Measurements from ENCODE around the gene FUT2. TPM values are rescaled to one million over a fixed set of nuclear protein-coding genes. Genes with fewer than 3 reads are reported as not detected.

The FUT2 gene
- polyA plus RNA-seq, 3 donors, result not detected

- peaks cover 4% of the 10 kb centered on the region for H3K4me1 Mint-ChIP-seq
- Histone ChIP-seq H2AFZ (ENCODE audit: insufficient read depth, low read depth, low read length, poor library complexity, severe bottlenecking) (no peak overlapping the region), H3K79me2 (ENCODE audit: insufficient read depth, low read length) (no peaks in the 10 kb centered on the region), H3K4me3 (replicated peaks in 1 of 3; ENCODE audit: low read depth in 2 of 3, low read length in 3 of 3) (no peak overlapping the region), H3K27me3 (ENCODE audit: control insufficient read depth in 2 of 2, insufficient read depth in 2 of 2, low read length in 2 of 2) (peaks cover 0 to 2% of the 10 kb centered on the region in 2 donors), H3K4me1 (ENCODE audit: control insufficient read depth in 1 of 2, insufficient read depth in 2 of 2, low read length in 2 of 2) (no peaks in the 10 kb centered on the region), H3K4me2 (replicated peaks; ENCODE audit: extremely low read depth, low read length, poor library complexity, severe bottlenecking) (no peak overlapping the region), H3K36me3 (replicated peaks in 1 of 2; ENCODE audit: control insufficient read depth in 1 of 2, insufficient read depth in 2 of 2, low read length in 2 of 2) (no peaks in the 10 kb centered on the region), H3K27ac (ENCODE audit: low read depth in 1 of 2, low read length in 2 of 2) (no peak overlapping the region), H3K9me3 (replicated peaks in 1 of 2; ENCODE audit: control insufficient read depth in 1 of 2, insufficient read depth in 1 of 2, low read length in 2 of 2) (no peaks in the 10 kb centered on the region), H3K9ac (ENCODE audit: insufficient read depth, low read length, poor library complexity, severe bottlenecking) (no peak overlapping the region), H4K20me1 (ENCODE audit: insufficient read depth, low read length) (no peaks in the 10 kb centered on the region)
- no peak overlapping the region for H3K27ac Mint-ChIP-seq
- no peak for DNase-seq
- peaks cover 0 to 4% of the 10 kb centered on the region in 2 donors for H3K36me3 Mint-ChIP-seq
- H3K9me3 Mint-ChIP-seq, result peaks cover 0 to 5% (median 2%) of the 10 kb centered on the region in 7 donors
- H3K27me3 Mint-ChIP-seq (ENCODE audit: low read depth in 3 of 3), result peaks cover 6 to 9% (median 8%) of the 10 kb centered on the region in 3 donors
- TF ChIP-seq CTCF (IDR thresholded peaks at IDR 0.05), result no peak
- WGBS (ENCODE audit: insufficient coverage), result over 99% methylated on average over 13 of the region's 13 CpGs
- H3K4me3 Mint-ChIP-seq, result no peak overlapping the region
- intact Hi-C loops (cut with micrococcal nuclease), result no loop called here
These were observed 6.9 kb downstream of the FUT2 start for GRCh38 chr19:48702701-48703100.

- Mint-ChIP-seq H3K4me1 (no peaks in the 10 kb centered on the region), H3K9me3 (peaks cover 0 to 5% (median 2%) of the 10 kb centered on the region in 7 donors), H3K27me3 (ENCODE audit: low read depth in 3 of 3) (peaks cover 3 to 6% (median 3%) of the 10 kb centered on the region in 3 donors), H3K36me3 (peaks cover 0 to 4% of the 10 kb centered on the region in 2 donors), H3K4me3 (no peak overlapping the region), H3K27ac (no peak overlapping the region)
- intact Hi-C loops (cut with micrococcal nuclease), result no loop called here
- no peaks in the 10 kb centered on the region for H3K27me3 ChIP-seq (ENCODE audit: control insufficient read depth in 2 of 2, insufficient read depth in 2 of 2, low read length in 2 of 2)
- H3K4me2 ChIP-seq (replicated peaks; ENCODE audit: extremely low read depth, low read length, poor library complexity, severe bottlenecking), result no peak overlapping the region
- no peaks in the 10 kb centered on the region for H3K36me3 ChIP-seq (replicated peaks in 1 of 2; ENCODE audit: control insufficient read depth in 1 of 2, insufficient read depth in 2 of 2, low read length in 2 of 2)
- 91% methylated on average over 17 of the region's 23 CpGs for WGBS (ENCODE audit: insufficient coverage)
- H3K4me3 ChIP-seq (replicated peaks in 1 of 3; ENCODE audit: low read depth in 2 of 3, low read length in 3 of 3), result no peak overlapping the region
- DNase-seq, result no peak
- H3K79me2 ChIP-seq (ENCODE audit: insufficient read depth, low read length), result no peaks in the 10 kb centered on the region
- H3K27ac ChIP-seq (ENCODE audit: low read depth in 1 of 2, low read length in 2 of 2), result no peak overlapping the region
- H3K9ac ChIP-seq (ENCODE audit: insufficient read depth, low read length, poor library complexity, severe bottlenecking), result no peak overlapping the region
- H4K20me1 ChIP-seq (ENCODE audit: insufficient read depth, low read length), result no peaks in the 10 kb centered on the region
- H2AFZ ChIP-seq (ENCODE audit: insufficient read depth, low read depth, low read length, poor library complexity, severe bottlenecking), result no peak overlapping the region
- H3K4me1 ChIP-seq (ENCODE audit: control insufficient read depth in 1 of 2, insufficient read depth in 2 of 2, low read length in 2 of 2), result no peaks in the 10 kb centered on the region
- no peak for TF ChIP-seq CTCF (IDR thresholded peaks at IDR 0.05)
- no peaks in the 10 kb centered on the region for H3K9me3 ChIP-seq (replicated peaks in 1 of 2; ENCODE audit: control insufficient read depth in 1 of 2, insufficient read depth in 1 of 2, low read length in 2 of 2)
These were observed 7.5 kb downstream of the FUT2 start for GRCh38 chr19:48703316-48703715.

All from CD14-positive monocyte (primary cell).